GM18870 (cell line): ENCODE results near the gene ZC3H7A.

Source experiments
- ATAC-seq: cut with Tn5 transposase; IDR thresholded peaks from one replicate; pipeline ENCODE4 v1.9.1; 2021; ENCODE audit warnings: moderate library complexity; ENCODE audit not compliant: unreplicated experiment

Gene ZC3H7A

GRCh38 chr16:11738742-11739544 is 58.1 kb downstream of the ZC3H7A start:
- ATAC-seq: no peak

- ATAC-seq: no peak
Observed at GRCh38 chr16:11737713-11738112, 59.3 kb downstream of the ZC3H7A start.

GRCh38 chr16:11736903-11737302 is 60.2 kb downstream of the ZC3H7A start:
- no peak for ATAC-seq

DNA sequence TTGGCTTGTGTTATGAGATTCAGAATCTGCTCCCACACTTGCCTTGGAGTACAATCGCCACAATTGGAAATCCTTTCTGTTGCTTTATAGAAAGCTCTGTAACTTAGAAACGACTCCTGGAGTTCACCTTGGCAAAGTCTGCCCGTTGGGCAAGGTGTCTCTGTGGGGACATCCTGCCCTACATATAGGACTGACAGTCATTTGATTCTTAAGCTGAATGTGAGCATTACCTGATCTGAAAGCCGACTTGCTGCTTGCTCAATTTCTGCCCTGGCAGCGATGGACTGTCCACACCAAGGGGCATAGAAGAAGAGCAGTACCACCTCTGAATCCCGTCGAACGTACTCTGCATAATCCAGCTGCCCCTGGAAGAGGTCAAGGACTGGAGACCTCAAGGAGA is 61.3 kb downstream of the ZC3H7A start:
- ATAC-seq: no peak

- no peak for ATAC-seq
Observed at GRCh38 chr16:11734653-11735043, 62.4 kb downstream of the ZC3H7A start.

DNA sequence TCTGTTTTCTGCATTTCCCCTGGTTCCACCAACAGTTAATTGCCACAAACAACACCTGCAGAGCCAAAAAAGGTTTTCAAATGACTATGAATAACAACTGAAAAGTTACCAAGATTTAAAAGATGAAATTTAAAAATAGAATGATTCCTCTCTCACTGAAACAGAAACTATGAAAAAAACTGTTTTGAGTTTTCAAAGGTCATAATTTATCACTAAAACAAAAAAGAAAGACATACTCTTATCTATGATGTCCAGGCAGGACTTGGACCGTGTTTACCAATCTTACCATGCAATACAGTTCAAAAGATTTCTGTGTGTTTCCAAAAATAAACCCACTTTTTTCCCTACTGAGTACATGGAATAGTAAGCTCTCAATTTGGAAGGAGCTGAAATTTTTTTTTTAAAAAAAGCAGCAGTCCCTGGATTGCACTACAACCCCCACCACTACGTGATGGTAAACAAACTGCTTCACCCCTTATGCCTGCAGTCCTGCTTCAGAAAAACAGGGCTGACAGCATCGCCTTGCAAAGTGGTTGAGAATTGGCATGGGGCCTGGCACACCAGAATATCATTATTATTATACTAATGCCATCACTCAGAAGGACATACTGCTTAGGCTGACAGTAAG is 62.9 kb downstream of the ZC3H7A start:
- no peak for ATAC-seq

DNA sequence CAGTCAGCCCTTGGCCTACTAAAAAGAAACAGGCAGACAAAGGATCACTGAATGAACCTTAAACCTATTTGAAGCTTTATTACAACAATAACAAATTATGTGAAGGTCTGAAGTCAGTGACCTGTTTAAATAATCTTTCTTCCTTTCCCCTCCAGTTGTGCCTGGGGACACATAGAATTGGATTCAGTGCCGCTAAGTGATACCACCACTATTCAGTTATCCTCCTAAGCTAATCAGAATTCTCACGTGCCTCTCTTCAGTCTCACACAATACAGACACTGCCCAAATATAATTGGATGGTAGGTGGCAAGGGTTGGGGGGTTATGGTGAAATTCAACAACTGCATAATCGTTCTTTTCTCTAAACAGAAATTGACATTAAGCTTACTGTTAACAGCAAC is 65.8 kb downstream of the ZC3H7A start:
- no peak for ATAC-seq

- ATAC-seq: no peak
Observed at GRCh38 chr16:11729787-11730186, 67.3 kb downstream of the ZC3H7A start.

DNA sequence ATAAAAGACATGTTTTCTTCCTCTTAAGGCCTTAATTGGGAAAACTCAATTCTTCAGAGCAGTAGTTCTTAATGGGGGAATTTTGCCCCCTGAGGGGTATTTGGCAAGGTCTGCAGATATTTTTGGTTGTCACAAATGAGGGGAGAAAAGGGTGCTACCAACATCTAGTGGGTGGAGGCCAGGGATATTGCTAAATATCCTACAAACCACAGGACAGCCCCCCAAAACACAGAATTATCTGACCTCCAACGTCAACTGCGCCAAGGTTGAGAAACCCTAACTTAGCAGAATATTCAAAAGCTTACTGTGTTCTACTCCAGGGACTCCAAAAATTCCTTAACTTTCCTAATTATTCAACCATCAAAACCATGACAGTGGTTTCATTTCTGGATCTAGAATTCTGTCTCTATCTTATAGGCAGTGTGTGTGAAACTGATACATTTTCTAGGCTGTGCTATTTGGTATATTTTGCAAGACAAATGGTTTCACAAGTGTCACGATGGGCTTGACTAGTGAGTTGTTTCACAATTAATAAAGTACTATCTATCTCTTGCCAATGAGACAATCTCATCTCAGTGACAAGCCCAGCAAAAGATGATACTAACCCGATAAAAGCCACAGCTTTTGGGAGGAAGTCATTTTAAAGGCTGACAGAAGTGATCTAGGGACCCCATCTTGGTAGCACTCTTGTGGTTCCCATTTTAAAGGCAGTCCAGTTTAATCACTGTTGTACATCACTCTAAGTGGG is 69.1 kb downstream of the ZC3H7A start:
- no peak for ATAC-seq

DNA sequence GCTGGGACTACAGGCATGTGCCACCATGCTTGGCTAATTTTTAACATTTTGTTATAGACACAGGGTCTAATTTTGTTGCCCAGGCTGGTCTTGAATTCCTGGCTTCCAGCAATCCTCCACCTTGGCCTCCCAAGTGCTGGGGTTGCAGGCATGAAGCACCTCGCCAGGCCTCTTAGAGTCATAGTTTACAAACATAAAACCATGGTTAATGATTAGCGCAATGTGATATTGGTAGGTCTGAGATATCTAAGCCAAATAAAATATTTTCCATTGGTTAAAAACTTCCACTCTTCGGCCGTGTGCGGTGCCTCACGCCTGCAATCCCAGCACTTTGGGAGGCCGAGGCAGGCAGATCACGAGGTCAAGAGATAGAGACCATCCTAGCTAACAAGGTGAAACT is 71.0 kb downstream of the ZC3H7A start:
- ATAC-seq: no peak

GRCh38 chr16:11725457-11725856 is 71.6 kb downstream of the ZC3H7A start:
- no peak for ATAC-seq

- no peak for ATAC-seq
Observed at GRCh38 chr16:11722468-11722808, 74.6 kb downstream of the ZC3H7A start.

- no peak for ATAC-seq
Observed at GRCh38 chr16:11721781-11722467, 75.1 kb downstream of the ZC3H7A start.

GRCh38 chr16:11719762-11720161 is 77.3 kb downstream of the ZC3H7A start:
- ATAC-seq: no peak

DNA sequence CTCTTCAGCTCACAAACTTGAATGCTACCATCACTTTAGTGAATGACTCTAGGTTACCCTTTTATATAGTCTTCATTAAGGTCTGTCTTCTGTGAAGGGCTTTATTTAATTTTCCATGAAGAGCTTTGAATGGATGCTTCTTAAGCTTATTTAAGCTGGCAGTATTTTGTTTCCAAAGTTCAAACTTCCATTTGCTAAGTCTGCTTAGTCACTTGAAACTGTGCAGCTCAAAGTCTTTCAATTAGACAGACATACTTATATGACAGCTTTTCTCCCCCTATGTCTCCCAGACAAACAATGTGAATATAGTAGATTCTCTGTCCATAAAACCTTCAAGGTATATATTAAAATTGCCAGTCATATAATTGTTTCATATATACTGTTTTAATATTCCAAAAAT is 77.9 kb downstream of the ZC3H7A start:
- ATAC-seq: no peak

GRCh38 chr16:11717811-11718210 is 79.2 kb downstream of the ZC3H7A start:
- no peak for ATAC-seq

DNA sequence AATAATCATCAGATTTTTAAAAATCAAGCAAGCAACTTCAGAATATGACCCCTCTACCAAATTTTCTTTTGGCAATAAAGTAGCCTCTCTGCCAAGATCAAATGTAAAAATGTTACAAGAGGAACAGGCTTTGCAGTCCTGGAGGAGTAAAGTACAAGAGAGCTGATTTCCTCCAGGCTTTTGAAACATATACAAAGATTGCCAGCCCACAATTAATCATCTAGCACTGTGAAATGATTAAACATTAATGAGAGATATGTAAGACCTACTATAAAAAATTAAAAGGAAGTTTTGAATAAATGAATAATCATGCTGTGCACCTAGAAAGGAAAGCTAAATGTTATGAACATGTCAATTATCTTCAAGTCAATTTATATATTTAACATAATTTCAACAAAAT is 80.7 kb downstream of the ZC3H7A start:
- no peak for ATAC-seq

GRCh38 chr16:11715246-11715947 is 81.7 kb downstream of the ZC3H7A start:
- ATAC-seq: no peak

GRCh38 chr16:11712122-11712521 is 84.9 kb downstream of the ZC3H7A start:
- no peak for ATAC-seq

GRCh38 chr16:11711662-11712061 is 85.4 kb downstream of the ZC3H7A start:
- no peak for ATAC-seq

DNA sequence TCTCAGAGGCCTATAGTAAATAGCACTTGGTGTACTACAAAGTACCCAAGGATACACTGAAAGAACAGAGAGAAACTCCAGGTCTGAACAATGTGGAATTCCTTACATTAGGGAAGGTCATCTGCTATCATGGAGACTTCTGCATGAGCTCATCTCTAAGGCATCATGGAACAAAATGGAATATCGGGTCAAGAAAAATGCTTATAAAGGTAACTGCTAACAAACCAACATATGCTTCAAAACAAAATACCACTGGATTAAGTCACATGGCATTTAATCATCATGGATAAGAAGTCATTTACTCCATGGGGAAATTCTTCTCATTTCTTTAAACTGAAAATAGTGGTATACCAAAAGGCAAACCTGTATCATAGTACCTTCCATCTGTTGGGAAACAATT is 88.6 kb downstream of the ZC3H7A start:
- no peak for ATAC-seq
